Right lung (tissue), 5 donors: ENCODE results near the gene ACYP2. TPM values are rescaled to one million over a fixed set of nuclear protein-coding genes. Genes with fewer than 3 reads are reported as not detected.
"Not testable (repeated sequence)": the region's sequence is repeated elsewhere in the genome, so short reads cannot be mapped to it uniquely, and the experiment has no call there.

Experiments used
- DNase-seq, 2 donors: peaks; one replicate each; pipeline ENCODE4 v3.0.0-alpha.2; 2013
- polyA plus RNA-seq, 5 donors: library from polyadenylated mRNA; unstranded; fragments of 120-200 nt; gene quantifications; one replicate each; pipeline versions ENCODE4 v1.2.1 to v1.2.3, GENCODE V29; 2013; ENCODE audit warnings: inconsistent platforms in 1 of 5, low replicate concordance in 1 of 5; ENCODE audit not compliant: insufficient read length in 5 of 5, insufficient read depth in 1 of 5

The ACYP2 gene
- polyA plus RNA-seq, 5 donors: 14.7 to 16.8 (median 15.4) TPM

- no peak for DNase-seq
These were observed 202.6 kb downstream of the ACYP2 start for GRCh38 chr2:54317973-54318372.

DNA sequence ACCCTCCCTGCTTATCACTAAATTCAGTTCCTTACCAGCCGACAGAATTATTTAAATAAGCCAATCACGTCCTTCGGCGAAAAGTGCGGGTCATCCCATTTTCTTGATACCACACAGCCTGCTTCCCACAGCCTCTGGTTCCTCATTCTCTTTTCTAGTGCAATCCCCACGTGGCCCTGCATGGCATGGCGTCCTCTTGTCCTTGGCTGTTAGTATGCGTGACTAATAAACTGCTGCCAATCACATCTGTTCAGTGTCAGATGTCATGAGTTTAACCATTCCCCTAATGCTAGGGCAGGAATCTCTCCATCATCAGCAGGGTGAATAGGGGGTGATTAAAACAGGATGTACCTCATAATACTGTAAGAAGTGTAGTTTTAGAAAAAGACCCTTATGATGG, 203.4 kb downstream of the ACYP2 start:
- no peak for DNase-seq

DNA sequence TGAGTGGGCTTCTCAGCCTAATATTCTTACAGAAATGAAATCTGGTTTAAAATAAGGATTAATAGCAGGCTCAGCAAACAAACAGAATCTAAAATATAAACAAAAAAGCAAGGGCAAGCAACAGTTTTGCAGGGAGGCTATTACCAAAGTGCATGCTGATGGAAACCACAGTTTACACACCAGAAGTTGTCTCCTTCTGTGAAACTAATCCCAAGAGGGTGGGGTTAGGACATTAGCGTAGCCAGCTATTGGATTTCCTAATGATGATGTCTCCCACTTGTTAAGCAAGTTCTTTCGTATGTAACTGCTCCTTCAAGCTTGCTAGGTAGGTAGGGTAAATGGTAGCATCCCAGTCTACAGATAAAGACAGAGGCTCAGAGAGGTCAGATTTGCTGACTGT, 205.6 kb downstream of the ACYP2 start:
- peak; percentile 16 to 32 for DNase-seq

GRCh38 chr2:54324517-54324916, 209.1 kb downstream of the ACYP2 start:
- not testable (repeated sequence) for DNase-seq

GRCh38 chr2:54325148-54325547, 209.7 kb downstream of the ACYP2 start:
- no peak for DNase-seq

DNA sequence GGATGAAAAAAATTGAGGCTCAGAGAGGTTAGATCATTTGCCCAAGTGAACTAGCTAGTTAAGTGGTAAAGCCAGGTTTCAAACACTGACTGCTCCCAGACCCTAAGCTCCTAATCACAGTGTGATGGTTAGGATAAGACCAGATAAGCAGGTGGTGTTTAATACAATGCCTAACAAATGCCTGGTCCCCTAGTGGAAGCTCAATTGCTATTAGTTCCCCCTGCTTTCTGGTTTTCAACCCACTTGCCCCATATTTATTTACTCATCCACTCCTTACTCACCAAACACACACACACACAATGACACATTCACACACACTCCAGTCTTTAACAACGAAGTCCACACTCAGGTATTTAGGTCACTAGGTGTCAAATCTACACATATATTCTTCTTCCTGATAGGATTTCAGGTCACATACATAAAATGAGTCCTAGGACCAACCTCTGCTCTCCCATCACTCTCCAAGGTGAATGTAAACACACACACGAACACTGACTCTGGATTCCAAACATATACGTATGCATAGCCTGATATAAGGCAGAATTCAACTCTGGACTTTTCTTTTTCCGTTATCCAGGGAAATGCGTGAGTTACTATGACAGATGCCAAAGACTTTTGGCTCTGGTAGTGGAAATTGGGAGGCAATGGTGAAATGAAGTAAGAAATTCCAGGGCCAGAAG, 214.2 kb downstream of the ACYP2 start:
- DNase-seq: peak; percentile 58 to 67

GRCh38 chr2:54330162-54330925, 214.9 kb downstream of the ACYP2 start:
- peak; percentile 98 for DNase-seq

DNA sequence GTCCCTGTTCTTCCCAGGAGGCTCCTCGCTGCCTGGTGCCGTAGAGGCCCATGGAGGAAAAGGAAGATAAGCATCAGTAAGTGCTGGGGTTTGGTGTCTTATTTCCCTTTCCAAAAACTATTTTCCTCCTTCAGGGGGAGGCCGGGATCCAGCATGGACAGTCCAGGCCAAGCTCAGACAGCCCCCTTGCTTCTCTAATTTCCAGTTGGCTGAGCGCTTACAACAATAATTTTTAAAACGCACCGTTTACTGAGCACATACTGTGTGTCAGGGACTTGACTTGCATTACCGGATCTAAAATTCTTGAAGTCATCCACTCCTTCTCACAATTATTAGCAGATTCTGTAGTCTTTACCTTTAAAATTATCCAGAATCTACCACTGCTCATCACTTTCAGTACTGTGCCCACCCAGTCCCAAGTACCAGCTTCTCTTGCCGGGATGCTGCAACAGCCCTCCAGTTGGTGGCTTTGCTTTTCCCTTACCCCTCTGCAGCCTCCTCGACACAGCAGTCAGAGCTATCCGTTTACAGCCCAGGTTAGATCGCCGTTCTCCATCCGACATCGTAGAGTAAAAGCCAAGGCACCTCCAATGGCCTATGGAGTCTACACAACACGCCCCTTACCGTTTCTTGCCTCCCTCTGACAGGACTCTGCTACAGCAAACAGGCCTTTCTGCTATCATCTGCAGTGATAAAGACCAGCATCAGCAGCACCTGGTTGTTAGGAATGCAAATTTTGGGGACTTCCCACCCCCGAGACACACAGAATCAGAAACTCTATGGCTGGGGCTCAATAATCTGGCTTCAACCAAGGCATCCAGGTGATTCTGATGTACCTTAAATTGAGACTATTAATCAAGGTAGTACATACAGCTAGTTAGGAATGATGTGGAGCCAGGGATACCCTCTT, 215.8 kb downstream of the ACYP2 start:
- peak in 1 of 2 donors; percentile 3 for DNase-seq

DNA sequence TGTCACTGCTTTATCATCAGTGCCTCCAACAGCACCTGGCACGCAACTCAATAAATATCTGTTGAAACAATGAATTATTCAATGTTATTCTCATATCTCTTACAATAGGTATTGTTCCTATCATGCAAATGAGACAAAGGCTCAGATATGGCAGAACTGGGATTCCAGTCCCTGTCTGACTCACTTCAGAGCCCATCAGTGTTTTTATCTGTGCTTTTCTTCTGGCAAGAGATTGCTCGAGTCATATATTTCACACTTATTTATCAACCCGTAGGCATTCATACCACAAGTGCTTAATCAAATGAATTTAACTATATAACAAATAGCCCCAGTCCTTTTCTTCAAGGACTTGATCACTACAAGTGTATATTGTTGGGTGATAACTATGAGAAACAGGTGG, 217.0 kb downstream of the ACYP2 start:
- no peak for DNase-seq

DNA sequence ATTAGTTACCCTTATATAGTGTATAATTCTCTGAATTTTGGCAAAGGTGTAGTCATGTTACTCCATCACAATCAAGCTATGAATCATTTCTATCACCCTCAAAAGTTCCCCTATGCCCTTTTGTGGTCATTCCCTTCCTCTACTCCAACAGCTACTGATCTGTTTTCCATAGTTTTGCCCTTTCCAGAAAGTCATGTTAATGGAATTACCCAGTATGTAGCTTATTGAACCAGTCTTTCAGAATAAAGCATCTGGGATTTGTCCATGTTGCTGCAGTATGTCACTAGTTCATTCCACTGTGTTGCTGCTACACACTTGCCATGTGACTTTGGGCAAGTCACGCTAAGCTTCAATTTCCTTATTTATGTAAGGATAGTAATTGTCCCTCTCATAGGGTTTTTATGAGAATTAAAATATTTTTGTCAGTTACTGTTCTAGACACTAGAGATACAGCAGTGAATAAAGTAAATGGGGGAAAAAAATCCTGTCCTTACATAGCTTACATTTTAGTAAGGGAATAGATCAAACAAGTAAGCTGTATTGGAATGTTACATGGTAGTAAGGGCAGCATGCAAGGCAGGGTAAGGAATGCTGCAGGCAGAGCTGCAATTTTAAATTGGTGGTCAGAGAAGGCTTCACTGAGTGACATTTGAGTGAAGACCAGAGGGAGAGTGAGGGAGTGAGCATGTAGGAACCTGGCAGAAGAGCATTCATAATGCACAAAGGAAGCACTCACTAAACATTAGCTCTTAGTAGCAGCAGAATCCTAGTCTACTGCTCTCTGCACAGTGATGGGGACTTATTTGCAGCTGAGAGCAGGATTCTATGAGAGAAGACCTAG, 220.9 kb downstream of the ACYP2 start:
- no peak for DNase-seq

DNA sequence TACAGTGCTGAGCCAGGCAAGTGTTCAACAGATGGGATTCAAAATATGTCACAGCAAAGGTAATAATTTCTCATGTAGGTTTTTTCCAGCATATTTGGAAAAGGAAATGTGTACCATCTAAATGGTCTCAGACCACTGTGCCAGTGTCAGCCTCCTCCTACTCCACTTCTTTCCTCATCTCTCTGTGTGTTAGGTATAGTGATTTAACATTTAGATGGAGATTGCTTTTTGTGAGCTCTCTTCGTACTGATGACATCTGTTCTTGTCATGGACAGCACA, 221.5 kb downstream of the ACYP2 start:
- no peak for DNase-seq

GRCh38 chr2:54341656-54342055, 226.2 kb downstream of the ACYP2 start:
- no peak for DNase-seq

GRCh38 chr2:54342603-54343002, 227.2 kb downstream of the ACYP2 start:
- no peak for DNase-seq

DNA sequence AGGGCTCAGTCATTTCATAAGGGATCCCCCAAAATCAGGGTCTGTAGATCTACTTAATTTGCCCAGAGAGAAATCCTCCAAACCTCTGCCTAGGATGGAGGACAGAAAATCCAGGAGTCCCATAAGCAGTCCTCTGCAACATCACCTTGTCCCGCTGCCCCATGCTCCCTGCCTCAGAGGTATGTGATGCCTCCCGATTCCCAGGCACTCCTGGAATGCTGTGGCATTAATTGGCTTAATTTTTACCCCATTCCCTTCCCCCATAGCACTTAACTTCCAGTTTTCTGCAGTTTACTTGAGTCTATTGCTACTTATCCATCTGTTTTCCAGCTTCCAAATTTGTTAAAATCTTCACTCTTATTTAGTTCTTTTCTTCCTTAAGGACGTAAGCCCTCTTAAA, 232.2 kb downstream of the ACYP2 start:
- DNase-seq: no peak

DNA sequence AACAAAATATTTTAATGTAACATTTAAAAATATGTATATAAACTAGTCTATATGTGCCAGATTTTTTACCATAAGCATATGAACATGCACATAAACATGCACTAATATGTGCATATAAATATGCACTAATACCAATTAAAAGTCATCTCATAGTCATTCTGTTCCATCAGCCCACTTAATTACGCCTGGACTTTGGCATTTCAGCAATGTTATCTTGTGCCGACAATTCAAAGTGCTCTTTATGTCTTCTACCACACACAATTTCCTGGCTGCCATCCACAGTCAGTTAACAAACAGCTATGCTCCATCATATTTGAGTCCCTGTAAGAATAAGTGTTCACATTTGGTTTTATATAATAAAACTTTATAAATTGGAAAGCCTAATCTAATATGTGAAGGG, 233.2 kb downstream of the ACYP2 start:
- DNase-seq: peak; percentile 14 to 21

DNA sequence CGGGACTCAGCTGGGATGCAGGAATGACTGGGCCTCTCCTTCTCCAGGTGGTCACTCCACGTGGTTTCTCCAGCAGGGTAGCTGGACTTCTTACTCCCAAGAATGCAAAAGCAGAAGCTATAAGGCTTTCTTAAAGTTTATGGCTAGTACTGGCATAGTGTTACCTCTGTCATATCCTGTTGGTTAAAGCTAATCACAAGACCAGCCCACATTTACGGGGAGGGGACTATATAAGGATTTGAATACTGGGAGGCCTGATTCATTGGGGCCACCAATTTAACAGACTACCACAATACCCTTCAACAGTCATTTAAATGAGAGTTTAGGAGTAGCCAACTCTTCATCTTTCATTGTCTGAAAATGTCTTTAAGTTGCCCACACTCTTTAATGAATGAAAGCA, 235.0 kb downstream of the ACYP2 start:
- DNase-seq: no peak

DNA sequence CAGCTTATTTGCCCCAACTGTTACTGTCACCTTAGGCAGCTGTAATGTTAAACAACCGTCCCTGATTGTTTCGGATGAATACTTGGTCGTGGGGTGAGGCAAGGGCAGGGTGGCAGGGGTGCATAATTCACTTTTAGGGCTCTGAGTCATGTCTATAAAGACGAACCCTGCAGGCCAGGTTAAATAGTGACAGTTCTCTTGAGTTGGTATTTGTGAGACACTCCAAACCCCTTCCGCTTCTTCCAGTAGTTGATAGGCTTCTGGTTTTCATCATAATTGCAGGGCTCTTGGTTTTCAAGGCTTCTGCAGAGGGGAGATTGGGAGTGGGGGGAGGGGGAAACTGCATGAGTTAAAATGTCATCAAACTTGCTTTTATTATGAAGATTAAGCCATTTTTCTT, 237.8 kb downstream of the ACYP2 start:
- DNase-seq: no peak
